ENCODE data around the gene TMEM247. TPM values are rescaled to one million over a fixed set of nuclear protein-coding genes. Genes with fewer than 3 reads are reported as not detected.

Gene TMEM247
- total and polyA plus RNA-seq, 2 of the 8 experiments (the other 6 are each of a cell fraction or from before 2014, with no cell fraction given), result not detected

GRCh38 chr2:46469116-46469515 lies 10.2 kb upstream of the TMEM247 start:
- H2BK5ac ChIP-seq (ENCODE audit: low read depth, low read length), result no peak overlapping the region
- no peak overlapping the region for H4K8ac ChIP-seq (ENCODE audit: extremely low read depth, insufficient read depth, low read length)
- H2AFZ ChIP-seq (ENCODE audit: low read length), result no peak overlapping the region
- no peaks in the 10 kb centered on the region for H4K20me1 ChIP-seq (replicated peaks in 1 of 2; ENCODE audit: control insufficient read depth in 1 of 2, insufficient read depth in 2 of 2, low read length in 2 of 2)
- no peak overlapping the region for H4K5ac ChIP-seq (ENCODE audit: insufficient read length, low read depth, low read length)
- H2BK20ac ChIP-seq (ENCODE audit: low read length), result no peak overlapping the region
- H3K9ac ChIP-seq (replicated peaks in 1 of 4; ENCODE audit: extremely low read depth in 1 of 4, low read depth in 3 of 4, low read length in 3 of 4), result no peak overlapping the region
- H3K4me2 ChIP-seq (ENCODE audit: insufficient read depth in 1 of 2, low read depth in 2 of 2, low read length in 2 of 2), result no peak overlapping the region
- ChIA-PET POLR2A (ENCODE audit: partially characterized antibody) (no interaction called here), CTCF (ENCODE audit: partially characterized antibody) (interaction anchor here (0.6 to 2.0 kb wide), 7 partner anchors 81 to 1162 kb away, joined by 3 to 5 read pairs (median 3); no protein-coding TSS in a partner anchor)
- no peaks in the 10 kb centered on the region for H3K23me2 ChIP-seq (ENCODE audit: low read depth, low read length)
- WGBS, 2 experiments (ENCODE audit: extremely low coverage in 1 of 2, insufficient coverage in 1 of 2, insufficient read length in 1 of 2, insufficient replicate concordance in 2 of 2, low coverage in 1 of 2, low lambda C conversion rate in 2 of 2, missing lambda C conversion rate in 1 of 2), result 89% methylated on average over 6 of the region's 6 CpGs; no CpG with 5 or more reads in 1 of the 2 experiments
- H3K9me3 ChIP-seq (ENCODE audit: insufficient read depth in 2 of 2, low read depth in 1 of 2, low read length in 1 of 2), result no peaks in the 10 kb centered on the region
- H4K91ac ChIP-seq (replicated peaks; ENCODE audit: insufficient read length, low read length), result no peak overlapping the region
- no peak overlapping the region for H3K27ac ChIP-seq (ENCODE audit: low read depth, low read length)
- no peak overlapping the region for H3K56ac ChIP-seq (replicated peaks; ENCODE audit: insufficient read length, low read depth, low read length)
- TF ChIP-seq SIRT6 (IDR thresholded peaks at IDR 0.05; ENCODE audit: low read length) (no peak), POU5F1 (IDR thresholded peaks at IDR 0.05; ENCODE audit: low read depth, low read length) (no peak), BRCA1 (IDR thresholded peaks at IDR 0.05; ENCODE audit: low read depth, low read length) (no peak), TCF12 (IDR thresholded peaks at IDR 0.05; ENCODE audit: low read depth, low read length) (no peak), RAD21 (IDR thresholded peaks at IDR 0.05 in 1 of 2, conservative IDR thresholded peaks at IDR 0.05 in 1 of 2; ENCODE audit: low read depth in 2 of 2, low read length in 2 of 2) (no peak), MAFK (IDR thresholded peaks at IDR 0.05; ENCODE audit: low read depth, low read length) (no peak)
- no peak overlapping the region for H3K18ac ChIP-seq (ENCODE audit: extremely low read depth, low read length)
- DNase-seq (ENCODE audit: low read depth in 1 of 2, low spot score in 2 of 2), result no peak
- no peak overlapping the region for H2AK5ac ChIP-seq (ENCODE audit: low read depth, low read length)
- H2BK120ac ChIP-seq (replicated peaks; ENCODE audit: low read depth, low read length), result no peak overlapping the region
- no peak overlapping the region for H3K4me3 ChIP-seq (ENCODE audit: extremely low read depth in 1 of 4, insufficient read depth in 2 of 4, low read depth in 3 of 4, low read length in 4 of 4)
- no peak overlapping the region for H3K14ac ChIP-seq (ENCODE audit: insufficient read length)
- no peak overlapping the region for H2BK15ac ChIP-seq (ENCODE audit: low read length)
- peak overlapping the region; percentile 41; the same call in 1 of the 2 replicates for H2BK12ac ChIP-seq (ENCODE audit: low read depth, low read length)
- no peak overlapping the region for H3K23ac ChIP-seq (ENCODE audit: insufficient read length)
- H3K4ac ChIP-seq (replicated peaks; ENCODE audit: insufficient read length, low read depth, low read length), result no peak overlapping the region
- no peaks in the 10 kb centered on the region for H3K36me3 ChIP-seq (ENCODE audit: control insufficient read depth in 2 of 4, insufficient read depth in 4 of 4, low read length in 3 of 4)
- H3K27me3 ChIP-seq (replicated peaks in 1 of 4; ENCODE audit: control insufficient read depth in 3 of 4, extremely low read depth in 1 of 4, insufficient read depth in 3 of 4, low read length in 3 of 4), result no peaks in the 10 kb centered on the region
- H3K79me2 ChIP-seq (ENCODE audit: control insufficient read depth in 1 of 2, insufficient read depth in 2 of 2, low read length in 2 of 2), result no peaks in the 10 kb centered on the region
- H3K4me1 ChIP-seq (replicated peaks in 1 of 4; ENCODE audit: control insufficient read depth in 3 of 4, insufficient read depth in 4 of 4, low read length in 3 of 4), result peaks cover 0 to 4% (median 0%) of the 10 kb centered on the region in 4 experiments; a peak in 2 of 7 replicates
- no peak for FAIRE-seq
- no peaks in the 10 kb centered on the region for H3K79me1 ChIP-seq (ENCODE audit: low read depth, low read length)

Measured in H1 (cell line).